Peyer's patch (tissue), 4 donors: ENCODE results near the gene CASZ1. TPM values are rescaled to one million over a fixed set of nuclear protein-coding genes. Genes with fewer than 3 reads are reported as not detected.

ENCODE experiments used
- DNase-seq, 3 donors: peaks; one replicate each; pipeline ENCODE4 v3.0.0-alpha.2; 2017 to 2019
- H3K27ac ChIP-seq, 4 donors: fragments of 200-600 bp; sonication (generic); one replicate each; pipeline ENCODE4 v1.5.1; 2016 to 2019
- H3K27me3 ChIP-seq, 2 donors: fragments of 200-600 bp; sonication (generic); one replicate each; pipeline ENCODE4 v1.5.1; 2019
- H3K36me3 ChIP-seq, 3 donors: fragments of 200-600 bp; sonication (generic); one replicate each; pipeline ENCODE4 v1.5.1; 2016 to 2019
- H3K4me1 ChIP-seq, 4 donors: fragments of 200-600 bp; sonication (generic); one replicate each; pipeline ENCODE4 v1.5.1; 2016 to 2019
- H3K4me3 ChIP-seq, 4 donors: fragments of 200-600 bp; sonication (generic); 1 replicate in 3 of 4; 2 replicates in 1 of 4; pipeline ENCODE4 v1.5.1; 2016 to 2019; ENCODE audit warnings: mild to moderate bottlenecking in 1 of 4
- H3K9me3 ChIP-seq, 4 donors: fragments of 200-600 bp; sonication (generic); one replicate each; pipeline ENCODE4 v1.5.1; 2016 to 2019; ENCODE audit warnings: mild to moderate bottlenecking in 1 of 4
- CTCF ChIP-seq, 6 experiments: fragments of 450-650 bp in 4 of 6; fragments of 200-600 bp in 2 of 6; sonication (generic) in 1 of 6; IDR thresholded peaks; one replicate each; pipeline ENCODE4 v1.5.1; 2017 to 2019; ENCODE audit warnings: antibody characterized with exemption in 6 of 6, mild to moderate bottlenecking in 3 of 6, moderate library complexity in 1 of 6
- POLR2A ChIP-seq, 2 donors: fragments of 450-650 bp; IDR thresholded peaks; one replicate each; pipeline ENCODE4 v1.5.1; 2017; ENCODE audit warnings: antibody characterized with exemption in 2 of 2, mild to moderate bottlenecking in 2 of 2, moderate library complexity in 2 of 2
- total RNA-seq, 4 donors: library from RNA; depleted of rRNA; stranded (reverse); fragments of >200 nt; gene quantifications; one replicate each; pipeline ENCODE4 v1.1.0, GENCODE V29; 2016

The CASZ1 gene
- total RNA-seq, 4 donors from 2014 or later, result 87.5 to 165 (median 137) TPM

DNA sequence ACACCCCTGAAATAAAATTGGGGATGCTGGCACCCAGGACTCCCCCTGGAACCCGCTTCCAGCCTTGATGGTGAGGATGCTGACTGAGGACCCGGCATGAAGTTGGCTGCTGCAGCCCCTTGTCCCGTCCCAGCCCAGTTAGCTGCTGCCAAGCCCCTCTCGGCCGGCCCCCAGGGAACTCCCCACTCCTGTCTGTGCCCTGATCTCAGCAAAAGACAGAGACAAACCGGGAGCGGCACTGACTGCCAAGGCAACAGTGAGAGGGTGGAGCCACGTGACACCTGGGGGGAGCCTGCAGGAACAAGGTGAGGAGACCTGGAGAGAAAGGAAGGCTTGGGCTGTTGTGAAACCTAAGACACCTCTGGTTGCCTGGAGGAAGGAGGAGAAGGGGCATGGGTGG is 24.7 kb downstream of the CASZ1 start:
- Histone ChIP-seq H3K36me3 (no peaks in the 10 kb centered on the region), H3K4me1 (peaks cover 0 to 48% (median 0%) of the 10 kb centered on the region in 4 donors), H3K27me3 (no peaks in the 10 kb centered on the region), H3K4me3 (no peak overlapping the region), H3K9me3 (no peaks in the 10 kb centered on the region), H3K27ac (no peak overlapping the region)
- TF ChIP-seq POLR2A (IDR thresholded peaks at IDR 0.05), result no peak
- no peak for TF ChIP-seq CTCF (IDR thresholded peaks at IDR 0.05)
- DNase-seq, result no peak

DNA sequence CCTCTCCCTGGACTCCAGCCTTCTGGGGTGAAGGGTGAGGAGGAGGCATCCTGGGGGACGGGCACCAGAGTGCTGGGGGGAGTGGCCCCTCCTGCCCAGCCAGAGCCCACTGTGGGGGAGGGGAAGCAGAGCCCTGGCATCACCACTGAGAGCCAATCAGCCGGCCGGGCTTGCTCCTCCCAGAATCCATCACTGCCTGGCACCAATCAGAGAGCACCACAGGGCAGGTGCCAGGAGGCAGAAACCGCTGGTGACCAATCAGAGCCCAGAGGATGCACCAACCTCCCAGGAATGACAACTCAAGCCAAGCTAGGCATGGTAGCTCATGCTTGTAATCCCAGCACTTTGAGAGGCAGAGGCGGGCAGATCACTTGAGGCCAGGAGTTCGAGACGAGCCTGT is 27.9 kb downstream of the CASZ1 start:
- Histone ChIP-seq H3K36me3 (no peaks in the 10 kb centered on the region), H3K27me3 (no peaks in the 10 kb centered on the region), H3K27ac (no peak overlapping the region), H3K9me3 (no peaks in the 10 kb centered on the region), H3K4me3 (no peak overlapping the region), H3K4me1 (peaks cover 0 to 48% (median 2%) of the 10 kb centered on the region in 4 donors)
- DNase-seq, result no peak
- TF ChIP-seq CTCF (IDR thresholded peaks at IDR 0.05) (no peak), POLR2A (IDR thresholded peaks at IDR 0.05) (no peak)

- DNase-seq, result no peak
- Histone ChIP-seq H3K4me3 (no peak overlapping the region), H3K9me3 (no peaks in the 10 kb centered on the region), H3K4me1 (peaks cover 0 to 51% (median 2%) of the 10 kb centered on the region in 4 donors), H3K27me3 (no peaks in the 10 kb centered on the region), H3K36me3 (no peaks in the 10 kb centered on the region), H3K27ac (peak overlapping the region in 1 of 4 donors; percentile 97)
- no peak for TF ChIP-seq CTCF (IDR thresholded peaks at IDR 0.05)
- TF ChIP-seq POLR2A (IDR thresholded peaks at IDR 0.05), result no peak
Measured at GRCh38 chr1:10767282-10767681, 29.2 kb downstream of the CASZ1 start.

DNA sequence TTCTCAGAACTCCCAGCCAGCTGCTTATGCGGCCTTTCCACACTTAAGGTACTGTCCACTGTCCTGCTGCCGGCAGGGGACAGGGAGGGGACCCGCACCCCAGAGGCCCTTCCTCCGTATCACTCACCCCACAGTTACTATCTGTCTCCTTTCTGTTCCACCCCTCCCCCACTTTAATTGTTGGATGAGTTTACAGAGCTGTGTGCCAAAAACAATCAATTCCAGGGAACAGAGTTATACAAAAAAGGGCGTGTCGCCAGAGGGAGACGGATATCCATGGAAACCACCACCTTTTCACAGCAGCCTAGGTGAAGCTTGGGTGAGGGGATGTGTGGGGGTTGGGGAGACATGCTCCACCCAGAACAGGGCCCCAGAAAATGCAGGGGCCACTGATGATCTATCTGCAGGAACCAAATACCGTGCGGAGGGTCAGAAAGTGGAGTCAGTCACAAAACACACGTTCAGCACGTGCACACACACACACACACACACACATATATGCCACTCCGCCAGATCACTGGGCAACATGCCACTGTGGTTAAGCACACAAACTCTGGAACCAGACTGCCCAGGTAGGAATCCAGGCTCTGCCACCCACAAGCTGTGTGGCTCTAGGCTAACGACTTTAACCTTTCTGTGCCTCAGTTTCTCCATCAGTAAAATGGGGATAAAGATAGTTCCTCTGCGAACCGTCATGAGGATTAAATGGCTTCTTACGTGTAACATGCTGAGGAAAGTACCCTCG is 30.5 kb downstream of the CASZ1 start:
- DNase-seq, result peak in 2 of 3 donors; percentile 78 to 83
- H3K4me1 ChIP-seq, result peaks cover 0 to 65% (median 2%) of the 10 kb centered on the region in 4 donors

DNA sequence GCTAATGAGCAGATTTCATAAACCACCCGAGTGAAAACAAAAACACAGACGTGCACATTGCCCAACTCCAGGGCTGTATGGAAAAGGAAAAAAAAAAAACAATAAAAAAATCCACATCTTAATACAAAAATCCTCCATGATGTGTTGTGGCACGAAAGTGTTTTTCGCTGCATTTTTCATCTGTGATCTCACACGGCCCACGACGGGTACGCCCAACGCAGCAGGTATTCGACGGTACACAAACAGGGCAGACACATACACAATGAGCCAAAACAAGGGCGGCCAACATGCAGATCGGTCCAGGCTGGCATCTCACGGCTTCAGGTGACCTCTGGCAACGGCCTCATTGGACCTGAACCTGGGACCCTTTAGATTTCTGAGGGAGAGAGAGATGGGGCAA is 31.1 kb downstream of the CASZ1 start:
- H3K27ac ChIP-seq, result peak overlapping the region in 2 of 4 donors; percentile 66 to 97
- H3K4me3 ChIP-seq, result no peak overlapping the region
- H3K4me1 ChIP-seq, result peaks cover 0 to 71% (median 4%) of the 10 kb centered on the region in 4 donors

More for the DNA sequence above, 30.5 kb downstream of the CASZ1 start:
- Histone ChIP-seq H3K27me3 (no peaks in the 10 kb centered on the region), H3K9me3 (no peaks in the 10 kb centered on the region), H3K36me3 (no peaks in the 10 kb centered on the region), H3K27ac (peak overlapping the region in 3 of 4 donors; percentile 3 to 97 (median 66)), H3K4me3 (no peak overlapping the region)
- TF ChIP-seq CTCF (IDR thresholded peaks at IDR 0.05) (no peak), POLR2A (IDR thresholded peaks at IDR 0.05) (no peak)

More for the DNA sequence above, 31.1 kb downstream of the CASZ1 start:
- Histone ChIP-seq H3K9me3 (no peaks in the 10 kb centered on the region), H3K27me3 (no peaks in the 10 kb centered on the region), H3K36me3 (no peaks in the 10 kb centered on the region)
- no peak for DNase-seq
- no peak for TF ChIP-seq CTCF (IDR thresholded peaks at IDR 0.05)
- TF ChIP-seq POLR2A (IDR thresholded peaks at IDR 0.05), result no peak
